GM18502 (cell line): ENCODE data around the gene GIT1.
A peak's percentile ranks its signal among the peaks of the same experiment; 100 is the strongest.

Experiments
- ATAC-seq: cut with Tn5 transposase; IDR thresholded peaks from one replicate; pipeline ENCODE4 v1.9.1; 2021; ENCODE audit warnings: mild to moderate bottlenecking; ENCODE audit not compliant: unreplicated experiment, poor library complexity

Gene GIT1

GRCh38 chr17:29617125-29617480 is 27.7 kb upstream of the GIT1 start:
- ATAC-seq, result peak; percentile 55

GRCh38 chr17:29616300-29617048 is 27.0 kb upstream of the GIT1 start:
- no peak for ATAC-seq

- ATAC-seq, result peak; percentile 47
Measured at GRCh38 chr17:29615492-29616299, 26.2 kb upstream of the GIT1 start.

- no peak for ATAC-seq
Measured at GRCh38 chr17:29615048-29615385, 25.6 kb upstream of the GIT1 start.

GRCh38 chr17:29614349-29615047 is 25.1 kb upstream of the GIT1 start:
- no peak for ATAC-seq

GRCh38 chr17:29613856-29614255 is 24.4 kb upstream of the GIT1 start:
- no peak for ATAC-seq

- ATAC-seq, result peak; percentile 43
Measured at GRCh38 chr17:29613352-29613837, 23.9 kb upstream of the GIT1 start.

GRCh38 chr17:29612404-29613280 is 23.2 kb upstream of the GIT1 start:
- no peak for ATAC-seq

- ATAC-seq, result no peak
Measured at GRCh38 chr17:29612094-29612403, 22.6 kb upstream of the GIT1 start.

GRCh38 chr17:29611351-29612093 is 22.1 kb upstream of the GIT1 start:
- no peak for ATAC-seq

- no peak for ATAC-seq
Measured at GRCh38 chr17:29610395-29610794, 20.9 kb upstream of the GIT1 start.

GRCh38 chr17:29608986-29609385 is 19.5 kb upstream of the GIT1 start:
- ATAC-seq, result no peak

- ATAC-seq, result no peak
Measured at GRCh38 chr17:29607557-29608195, 18.2 kb upstream of the GIT1 start.

GRCh38 chr17:29603109-29603674 is 13.7 kb upstream of the GIT1 start:
- ATAC-seq, result no peak

GRCh38 chr17:29597361-29598172 is 8.1 kb upstream of the GIT1 start:
- ATAC-seq, result no peak

- no peak for ATAC-seq
Measured at GRCh38 chr17:29596811-29597210, 7.4 kb upstream of the GIT1 start.

GRCh38 chr17:29595943-29596774 is 6.7 kb upstream of the GIT1 start:
- ATAC-seq, result no peak
